A673 (cell line): ENCODE results near the gene KRT73. TPM values are rescaled to one million over a fixed set of nuclear protein-coding genes. Genes with fewer than 3 reads are reported as not detected.

Experiments used
- BruUV-seq: library from RNA; stranded (reverse); fragments of 400-500 nt; replicated peaks from 2 replicates; lab custom pipeline; 2021; lab: Mats Ljungman, UMichigan
- CTCF ChIA-PET: fragments of 300-600 bp; sonication (Branson Sonifier 250); formaldehyde crosslinking; loops from one replicate; lab custom pipeline; 2022; ENCODE audit warnings: antibody characterized with exemption; lab: Charles Lee
- POLR2A ChIA-PET: fragments of 300-600 bp; sonication (Branson Sonifier 250); formaldehyde crosslinking; loops from one replicate; lab custom pipeline; 2022; ENCODE audit warnings: antibody characterized with exemption; ENCODE audit not compliant: low non-redundant PET; lab: Charles Lee
- DNase-seq: peaks from one replicate; pipeline ENCODE4 v3.0.0-alpha.2; 2015; ENCODE audit warnings: low spot score
- H3K27ac ChIP-seq: fragments of 200-600 bp; sonication (generic); 2 replicates; pipeline ENCODE4 v1.5.1; 2016; ENCODE audit warnings: mixed run types, low read depth, mild to moderate bottlenecking, mixed read lengths, antibody characterized with exemption, low read length; ENCODE audit not compliant: poor library complexity, severe bottlenecking
- H3K27me3 ChIP-seq: fragments of 200-600 bp; sonication (generic); replicated peaks from 2 replicates; pipeline ENCODE4 v1.6.1; 2017; ENCODE audit warnings: mixed run types, low read depth, mild to moderate bottlenecking, mixed read lengths, antibody characterized with exemption, low read length; ENCODE audit not compliant: insufficient read depth, poor library complexity
- H3K36me3 ChIP-seq: fragments of 200-600 bp; sonication (generic); 2 replicates; pipeline ENCODE4 v1.6.1; 2016; ENCODE audit warnings: mixed run types, mild to moderate bottlenecking, mixed read lengths, antibody characterized with exemption, low read length; ENCODE audit not compliant: insufficient read depth, poor library complexity, severe bottlenecking
- H3K4me1 ChIP-seq: fragments of 200-600 bp; sonication (generic); 2 replicates; pipeline ENCODE4 v1.6.1; 2017; ENCODE audit warnings: mixed run types, mild to moderate bottlenecking, mixed read lengths, antibody characterized with exemption, low read length; ENCODE audit not compliant: insufficient read depth, poor library complexity, severe bottlenecking
- H3K4me3 ChIP-seq: fragments of 200-600 bp; sonication (generic); 2 replicates; pipeline ENCODE4 v1.5.1; 2016; ENCODE audit warnings: low read depth, mixed run types, mild to moderate bottlenecking, mixed read lengths, low read length; ENCODE audit not compliant: poor library complexity, severe bottlenecking
- H3K9me3 ChIP-seq: fragments of 200-600 bp; sonication (generic); 2 replicates; pipeline ENCODE4 v1.6.1; 2016; ENCODE audit warnings: mixed run types, low read depth, mild to moderate bottlenecking, mixed read lengths, antibody characterized with exemption, low read length; ENCODE audit not compliant: poor library complexity, severe bottlenecking
- EZH2 ChIP-seq: fragments of 200-600 bp; sonication (generic); IDR thresholded peaks from 2 replicates; pipeline ENCODE4 v1.6.1; 2017; ENCODE audit warnings: borderline replicate concordance, low read depth, mild to moderate bottlenecking, mixed read lengths, antibody characterized with exemption, low read length; ENCODE audit not compliant: poor library complexity, severe bottlenecking
- intact Hi-C: fragments of 100-400 bp; cut with micrococcal nuclease; formaldehyde crosslinking; loops from one replicate; pipeline ENCODE4 v1.10.0; 2022; ENCODE audit not compliant: unreplicated experiment
- total RNA-seq: library from RNA; stranded (reverse); gene quantifications from 2 replicates; pipeline ENCODE4 v1.2.3, GENCODE V29; 2021
- TF ChIP-seq, protein P1 (sequence below): fragments of 300-800, 200-600 bp; sonication (generic); conservative IDR thresholded peaks from 2 replicates; pipeline ENCODE4 v1.5.1; 2017; ENCODE audit warnings: low read depth, mild to moderate bottlenecking, antibody characterized with exemption, low read length, moderate library complexity, mixed read lengths

KRT73 gene
- total RNA-seq, 1 experiment from 2014 or later, result not detected

DNA sequence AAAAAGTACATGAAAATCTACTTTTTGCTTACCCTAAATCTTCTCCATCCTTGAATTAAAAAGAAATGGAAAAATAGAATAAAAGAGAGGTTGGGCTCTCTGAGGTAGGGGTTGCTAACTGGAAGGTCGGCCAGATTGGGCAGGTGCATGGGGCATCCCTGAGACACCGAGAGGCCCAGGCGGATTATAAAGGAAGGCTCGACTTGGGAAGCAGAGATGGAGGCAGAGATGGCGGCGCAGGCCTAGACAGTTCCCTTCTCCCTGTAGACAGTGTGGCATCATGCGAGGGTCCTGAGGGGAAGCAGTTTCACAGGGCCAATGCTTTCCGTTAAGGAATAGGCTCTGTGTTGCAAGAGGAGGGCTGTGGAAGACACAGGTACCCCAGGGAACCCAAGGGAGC is 41.0 kb downstream of the KRT73 start:
- Histone ChIP-seq H3K36me3 (no peaks in the 10 kb centered on the region), H3K27ac (no peak overlapping the region), H3K4me1 (no peaks in the 10 kb centered on the region), H3K4me3 (no peak overlapping the region), H3K9me3 (no peaks in the 10 kb centered on the region), H3K27me3 (peaks cover 3% of the 10 kb centered on the region)
- BruUV-seq, result no TSS peak
- intact Hi-C loops, result no loop called here
- no peak for DNase-seq
- TF ChIP-seq, protein P1, sequence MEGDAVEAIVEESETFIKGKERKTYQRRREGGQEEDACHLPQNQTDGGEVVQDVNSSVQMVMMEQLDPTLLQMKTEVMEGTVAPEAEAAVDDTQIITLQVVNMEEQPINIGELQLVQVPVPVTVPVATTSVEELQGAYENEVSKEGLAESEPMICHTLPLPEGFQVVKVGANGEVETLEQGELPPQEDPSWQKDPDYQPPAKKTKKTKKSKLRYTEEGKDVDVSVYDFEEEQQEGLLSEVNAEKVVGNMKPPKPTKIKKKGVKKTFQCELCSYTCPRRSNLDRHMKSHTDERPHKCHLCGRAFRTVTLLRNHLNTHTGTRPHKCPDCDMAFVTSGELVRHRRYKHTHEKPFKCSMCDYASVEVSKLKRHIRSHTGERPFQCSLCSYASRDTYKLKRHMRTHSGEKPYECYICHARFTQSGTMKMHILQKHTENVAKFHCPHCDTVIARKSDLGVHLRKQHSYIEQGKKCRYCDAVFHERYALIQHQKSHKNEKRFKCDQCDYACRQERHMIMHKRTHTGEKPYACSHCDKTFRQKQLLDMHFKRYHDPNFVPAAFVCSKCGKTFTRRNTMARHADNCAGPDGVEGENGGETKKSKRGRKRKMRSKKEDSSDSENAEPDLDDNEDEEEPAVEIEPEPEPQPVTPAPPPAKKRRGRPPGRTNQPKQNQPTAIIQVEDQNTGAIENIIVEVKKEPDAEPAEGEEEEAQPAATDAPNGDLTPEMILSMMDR, result no peak
- no peak for TF ChIP-seq EZH2
- ChIA-PET POLR2A (no interaction called here), CTCF (no interaction called here)

DNA sequence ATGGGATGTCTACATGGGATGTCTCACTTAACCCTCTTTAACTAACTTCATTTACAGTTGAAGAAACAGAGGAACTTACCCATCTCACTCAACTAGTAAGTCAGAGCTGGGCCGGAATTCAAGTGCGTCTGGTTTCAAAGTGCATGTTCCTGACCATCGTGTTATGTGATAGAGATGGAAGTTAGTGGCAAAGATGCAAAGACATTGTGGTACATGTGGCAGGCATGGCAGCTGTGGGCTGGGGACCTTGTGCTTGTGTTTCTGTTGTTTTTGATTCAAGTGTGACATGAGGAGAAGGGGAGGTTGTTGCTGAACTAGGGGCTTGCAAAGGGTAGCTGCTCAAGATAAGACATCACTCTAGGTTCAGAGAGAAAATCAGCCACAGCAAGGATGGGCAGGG is 42.4 kb downstream of the KRT73 start:
- DNase-seq, result no peak
- ChIA-PET CTCF (no interaction called here), POLR2A (no interaction called here)
- intact Hi-C loops, result no loop called here
- no peaks in the 10 kb centered on the region for H3K36me3 ChIP-seq
- H3K9me3 ChIP-seq, result no peaks in the 10 kb centered on the region
- TF ChIP-seq EZH2, result no peak
- TF ChIP-seq, protein P1, result no peak
- no peaks in the 10 kb centered on the region for H3K4me1 ChIP-seq
- H3K4me3 ChIP-seq, result no peak overlapping the region
- H3K27ac ChIP-seq, result no peak overlapping the region
- peaks cover 4% of the 10 kb centered on the region for H3K27me3 ChIP-seq
- BruUV-seq, result no TSS peak

DNA sequence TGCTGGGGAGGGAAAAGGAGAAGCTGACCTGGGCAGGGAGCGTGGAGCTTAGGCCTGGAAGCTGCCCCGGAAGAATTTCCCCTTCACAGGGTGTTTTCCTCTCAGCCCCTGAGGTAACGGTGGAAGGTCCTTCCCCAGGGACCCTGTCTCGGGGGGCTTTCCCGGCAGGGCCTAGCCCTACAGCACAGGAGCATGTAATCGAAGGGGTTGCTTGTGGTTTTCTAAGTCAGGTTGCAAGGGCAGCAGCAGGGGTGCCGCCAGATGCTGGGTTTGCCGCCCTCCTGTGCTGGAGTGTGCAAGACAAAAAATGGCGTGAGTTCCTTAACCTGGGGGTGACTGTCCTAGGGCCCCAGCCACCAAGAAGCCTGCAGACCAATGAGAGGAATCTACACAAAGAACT is 43.1 kb downstream of the KRT73 start:
- CTCF ChIA-PET, result no interaction called here
- BruUV-seq, result no TSS peak
- H3K36me3 ChIP-seq, result no peaks in the 10 kb centered on the region
- H3K4me3 ChIP-seq, result no peak overlapping the region
- intact Hi-C loops, result no loop called here
- H3K9me3 ChIP-seq, result no peaks in the 10 kb centered on the region
- TF ChIP-seq EZH2, result no peak
- TF ChIP-seq, protein P1, result no peak
- DNase-seq, result no peak
- POLR2A ChIA-PET, result no interaction called here
- no peak overlapping the region for H3K27ac ChIP-seq
- H3K4me1 ChIP-seq, result no peaks in the 10 kb centered on the region
- H3K27me3 ChIP-seq, result peaks cover 7% of the 10 kb centered on the region
